Measurements from ENCODE around the gene TOMM20L.
A peak's percentile ranks its signal among the peaks of the same experiment; 100 is the strongest.

TOMM20L gene

DNA sequence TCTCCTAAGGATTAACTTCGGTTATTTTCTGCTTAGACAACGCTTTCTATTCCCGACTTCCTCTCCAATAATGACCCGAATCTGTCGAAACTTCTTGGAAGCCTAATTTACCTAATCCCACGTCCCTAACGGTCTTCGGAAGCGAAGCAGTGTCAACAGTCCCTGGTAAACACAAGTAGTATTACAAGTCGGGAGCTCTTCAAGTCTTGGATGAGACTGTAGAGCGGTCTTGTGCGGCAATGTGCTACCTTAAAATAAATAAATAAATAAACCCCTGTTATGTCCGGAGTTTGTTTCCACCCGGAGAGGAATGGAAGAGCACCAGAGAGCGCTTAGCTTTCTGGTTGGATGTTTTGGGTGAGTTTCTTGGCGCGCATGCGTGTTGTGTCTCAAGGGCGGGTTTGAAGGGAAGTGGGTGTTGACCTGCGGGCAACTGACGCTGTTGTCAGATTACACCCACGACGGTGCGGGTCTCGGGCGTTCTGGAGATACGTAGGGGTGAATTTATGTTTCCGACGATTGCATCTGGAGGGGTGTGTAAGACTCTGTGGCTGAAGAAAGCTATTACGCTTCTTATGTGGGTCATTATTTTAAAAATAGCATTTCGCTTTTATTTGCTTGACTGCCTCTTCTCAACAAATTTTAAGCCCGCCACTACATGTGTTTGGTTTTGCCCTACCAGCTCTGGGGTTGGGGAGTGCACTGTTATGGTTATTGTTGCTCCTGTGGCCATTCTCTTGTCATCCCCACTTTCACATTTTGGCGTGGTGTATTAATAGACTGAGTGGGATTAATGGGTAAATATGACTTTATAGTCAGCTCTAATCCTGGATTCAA, 31.8 kb downstream of the TOMM20L start, which contains the start of the genes KIAA0586 and TIMM9:
KIAA0586 (plus strand) TSS at position 439 of the 837 bp plus-strand sequence. CDS start 546 bp downstream, outside the sequence.
TIMM9 (minus strand) TSS at position 251 of the 837 bp plus-strand sequence. CDS start 15,586 bp downstream, outside the sequence.
- DNase-seq = peak; percentile 97

- peak; percentile 22 for DNase-seq
Observed at GRCh38 chr14:58428118-58428683, 32.5 kb downstream of the TOMM20L start.

DNA sequence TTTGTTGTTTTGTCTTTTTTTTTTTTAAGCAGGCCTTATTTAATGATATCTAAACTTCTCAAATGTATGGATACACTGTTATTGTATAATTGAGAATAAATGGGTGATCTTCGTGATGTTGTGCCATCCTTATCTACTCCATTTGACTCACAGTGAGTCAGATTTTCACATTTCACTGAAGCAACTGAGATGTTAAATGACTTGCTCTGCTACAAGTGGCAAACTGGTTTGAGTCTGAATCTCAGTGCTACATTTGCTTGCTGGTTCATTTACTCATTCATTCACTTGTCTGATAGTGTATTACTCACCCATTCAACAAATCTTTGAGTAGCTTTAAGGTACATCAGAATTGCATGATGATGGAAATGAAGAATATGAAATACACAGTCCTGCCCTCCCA, 34.4 kb downstream of the TOMM20L start:
- no peak for DNase-seq

DNA sequence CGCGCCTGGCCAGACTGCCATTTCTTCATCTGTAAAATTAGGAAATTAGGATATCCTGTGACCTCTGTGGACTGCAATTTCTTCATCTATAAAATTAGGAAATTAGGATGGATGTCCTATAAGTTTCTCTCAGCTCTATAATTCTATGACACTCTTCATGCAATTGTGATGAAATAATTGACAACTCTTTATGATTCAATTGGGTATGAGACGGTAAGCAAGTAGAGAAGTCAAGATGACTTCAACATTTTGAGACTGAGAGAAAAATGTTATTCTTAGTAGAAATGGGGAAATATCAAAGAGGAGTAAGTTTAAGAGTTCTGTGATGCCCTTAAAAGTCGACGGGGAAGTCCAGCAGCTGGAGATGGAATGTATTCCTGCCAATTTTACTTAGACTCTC, 43.7 kb downstream of the TOMM20L start:
- DNase-seq = no peak

DNA sequence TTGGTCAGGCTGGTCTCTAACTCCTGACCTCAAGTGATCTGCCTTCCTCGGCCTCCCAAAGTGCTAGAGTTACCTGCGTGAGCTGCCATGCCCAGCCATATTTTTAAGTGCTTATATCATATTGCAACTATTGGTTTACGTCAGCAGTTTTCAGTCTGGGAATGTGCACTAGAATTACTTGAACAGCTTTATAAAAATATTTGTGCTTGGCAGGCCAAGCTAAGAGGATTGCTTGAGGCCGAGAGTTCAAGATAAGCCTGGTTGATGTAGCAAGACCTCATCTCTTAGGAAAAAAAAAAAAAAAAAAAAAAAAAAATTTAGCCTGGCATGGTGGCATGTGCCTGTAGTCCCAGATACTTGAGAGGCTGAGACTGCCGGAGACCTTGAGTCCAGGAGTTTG, 48.9 kb downstream of the TOMM20L start:
- no peak for DNase-seq

- no peak for DNase-seq
Observed at GRCh38 chr14:58455593-58456265, 60.0 kb downstream of the TOMM20L start.
